Sigmoid colon (tissue), 7 donors: ENCODE data around the gene GUCA1C. TPM values are rescaled to one million over a fixed set of nuclear protein-coding genes. Genes with fewer than 3 reads are reported as not detected.

Experiments
- DNase-seq: peaks from one replicate; pipeline ENCODE4 v3.0.0-alpha.2; 2019
- H3K27ac ChIP-seq, 4 donors: fragments of 200-600 bp; sonication (generic); one replicate each; pipeline ENCODE4 v1.5.1; 2016 to 2019; ENCODE audit warnings: mild to moderate bottlenecking in 1 of 4
- H3K27me3 ChIP-seq, 3 donors: fragments of 200-600 bp; sonication (generic); one replicate each; pipeline ENCODE4 v1.5.1; 2019; ENCODE audit warnings: mild to moderate bottlenecking in 1 of 3
- H3K36me3 ChIP-seq, 4 donors: fragments of 200-600 bp; sonication (generic); one replicate each; pipeline ENCODE4 v1.5.1; 2016 to 2019
- H3K4me1 ChIP-seq, 4 donors: fragments of 200-600 bp; sonication (generic); one replicate each; pipeline ENCODE4 v1.5.1; 2017 to 2019
- H3K4me3 ChIP-seq, 4 donors: fragments of 200-600 bp; sonication (generic); one replicate each; pipeline ENCODE4 v1.5.1; 2017 to 2019; ENCODE audit warnings: mild to moderate bottlenecking in 2 of 4, moderate library complexity in 1 of 4
- H3K9me3 ChIP-seq, 4 donors: fragments of 200-600 bp in 3 of 4; sonication (generic) in 3 of 4; one replicate each; pipeline versions ENCODE4 v1.5.1 to v1.6.1; 2013 to 2019
- EP300 ChIP-seq, 4 donors: sonication (generic); formaldehyde crosslinking; IDR thresholded peaks; one replicate each; pipeline ENCODE4 v1.6.1; 2017; ENCODE audit warnings: antibody characterized with exemption in 4 of 4
- POLR2A ChIP-seq, 2 donors: fragments of 450-650 bp; IDR thresholded peaks; one replicate each; pipeline ENCODE4 v1.6.1; 2016; ENCODE audit warnings: antibody characterized with exemption in 2 of 2, mild to moderate bottlenecking in 2 of 2, moderate library complexity in 2 of 2
- POLR2AphosphoS5 ChIP-seq, 4 donors: sonication (generic); formaldehyde crosslinking; IDR thresholded peaks; one replicate each; pipeline ENCODE4 v1.6.1; 2017; ENCODE audit warnings: antibody characterized with exemption in 4 of 4
- WGBS, 2 donors: extraction: QIAGEN DNeasy Blood & Tissue Kit; methylation state at CpG; one replicate each; pipeline ENCODE4 v1.1.7; 2013; 5-methylcytosine and 5-hydroxymethylcytosine counted together
- intact Hi-C: fragments of 100-400 bp; cut with DNase I; formaldehyde crosslinking; loops from one replicate; pipeline ENCODE4 v1.15.1; 2023
- polyA plus RNA-seq, 3 donors: library from polyadenylated mRNA; stranded (reverse); fragments of 200-250 nt; gene quantifications; one replicate each; pipeline ENCODE4 v1.2.3, GENCODE V29; 2013
- total RNA-seq, 4 donors: library from RNA; depleted of rRNA; stranded (reverse); fragments of >200 nt; gene quantifications; one replicate each; pipeline ENCODE4 v1.1.0, GENCODE V29; 2016
- TF ChIP-seq, protein P1 (sequence below), 4 experiments: fragments of 450-650 bp in 3 of 4; fragments of 200-600 bp in 1 of 4; IDR thresholded peaks; one replicate each; pipeline ENCODE4 v1.5.1; 2016 to 2019; ENCODE audit warnings: antibody characterized with exemption in 4 of 4, mild to moderate bottlenecking in 3 of 4, moderate library complexity in 2 of 4
- donor health status: healthy with polysubstance abuse.
- donor health status: Bipolar disorder and iron deficiency.
- donor health status: healthy.

Gene GUCA1C
- total and polyA plus RNA-seq, 7 donors, result not detected

DNA sequence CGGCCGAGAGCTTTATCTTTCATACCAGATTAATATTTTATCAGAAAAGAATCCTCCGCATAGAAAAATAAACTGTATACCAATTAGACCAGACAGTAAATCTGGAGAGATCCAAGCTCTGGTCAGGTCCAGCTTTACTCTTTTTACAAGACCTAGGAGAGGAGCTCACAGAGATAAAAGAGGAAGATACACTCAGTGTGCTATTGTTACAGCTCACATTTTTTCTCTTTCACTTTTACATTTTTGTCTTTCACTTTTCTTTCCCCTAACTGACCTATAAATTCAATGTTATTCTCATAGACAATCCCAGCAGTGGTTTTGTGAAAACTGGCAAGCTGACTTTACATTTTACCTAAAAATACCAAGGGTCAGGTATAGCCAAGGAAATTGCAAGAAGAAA, 55.8 kb downstream of the GUCA1C start:
- H3K27me3 ChIP-seq, result no peaks in the 10 kb centered on the region

DNA sequence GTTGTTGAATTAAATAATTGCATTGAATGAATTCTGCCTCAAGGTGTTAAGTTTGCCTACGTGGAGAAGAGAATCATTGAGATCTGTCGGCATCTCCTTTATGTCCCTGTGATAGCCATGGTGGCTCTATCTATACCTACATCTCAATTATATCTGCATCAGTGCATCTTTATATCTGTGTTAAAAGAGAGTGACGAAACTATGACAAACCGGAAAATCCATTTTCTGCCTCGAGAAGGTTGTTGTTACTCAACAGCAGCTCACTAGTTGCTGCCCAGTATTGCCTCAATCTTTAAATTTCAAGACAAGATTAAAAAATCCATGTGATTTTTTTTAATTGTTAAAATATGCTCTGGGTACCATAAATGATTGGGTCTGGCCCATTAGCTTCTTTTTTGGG, 58.7 kb downstream of the GUCA1C start:
- no peaks in the 10 kb centered on the region for H3K36me3 ChIP-seq
- intact Hi-C loops, result no loop called here

More for the DNA sequence above, 55.8 kb downstream of the GUCA1C start:
- Histone ChIP-seq H3K4me3 (no peak overlapping the region), H3K4me1 (no peaks in the 10 kb centered on the region), H3K9me3 (no peaks in the 10 kb centered on the region), H3K36me3 (no peaks in the 10 kb centered on the region), H3K27ac (no peak overlapping the region)
- no peak for TF ChIP-seq POLR2A (IDR thresholded peaks at IDR 0.05)
- no peak for TF ChIP-seq EP300 (IDR thresholded peaks at IDR 0.05)
- TF ChIP-seq, protein P1, sequence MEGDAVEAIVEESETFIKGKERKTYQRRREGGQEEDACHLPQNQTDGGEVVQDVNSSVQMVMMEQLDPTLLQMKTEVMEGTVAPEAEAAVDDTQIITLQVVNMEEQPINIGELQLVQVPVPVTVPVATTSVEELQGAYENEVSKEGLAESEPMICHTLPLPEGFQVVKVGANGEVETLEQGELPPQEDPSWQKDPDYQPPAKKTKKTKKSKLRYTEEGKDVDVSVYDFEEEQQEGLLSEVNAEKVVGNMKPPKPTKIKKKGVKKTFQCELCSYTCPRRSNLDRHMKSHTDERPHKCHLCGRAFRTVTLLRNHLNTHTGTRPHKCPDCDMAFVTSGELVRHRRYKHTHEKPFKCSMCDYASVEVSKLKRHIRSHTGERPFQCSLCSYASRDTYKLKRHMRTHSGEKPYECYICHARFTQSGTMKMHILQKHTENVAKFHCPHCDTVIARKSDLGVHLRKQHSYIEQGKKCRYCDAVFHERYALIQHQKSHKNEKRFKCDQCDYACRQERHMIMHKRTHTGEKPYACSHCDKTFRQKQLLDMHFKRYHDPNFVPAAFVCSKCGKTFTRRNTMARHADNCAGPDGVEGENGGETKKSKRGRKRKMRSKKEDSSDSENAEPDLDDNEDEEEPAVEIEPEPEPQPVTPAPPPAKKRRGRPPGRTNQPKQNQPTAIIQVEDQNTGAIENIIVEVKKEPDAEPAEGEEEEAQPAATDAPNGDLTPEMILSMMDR (IDR thresholded peaks at IDR 0.05), result no peak
- TF ChIP-seq POLR2AphosphoS5 (IDR thresholded peaks at IDR 0.05), result no peak
- intact Hi-C loops, result no loop called here
- no peak for DNase-seq
- WGBS, 2 donors, result 54 to 88% methylated on average over 3 of the region's 3 CpGs

DNA sequence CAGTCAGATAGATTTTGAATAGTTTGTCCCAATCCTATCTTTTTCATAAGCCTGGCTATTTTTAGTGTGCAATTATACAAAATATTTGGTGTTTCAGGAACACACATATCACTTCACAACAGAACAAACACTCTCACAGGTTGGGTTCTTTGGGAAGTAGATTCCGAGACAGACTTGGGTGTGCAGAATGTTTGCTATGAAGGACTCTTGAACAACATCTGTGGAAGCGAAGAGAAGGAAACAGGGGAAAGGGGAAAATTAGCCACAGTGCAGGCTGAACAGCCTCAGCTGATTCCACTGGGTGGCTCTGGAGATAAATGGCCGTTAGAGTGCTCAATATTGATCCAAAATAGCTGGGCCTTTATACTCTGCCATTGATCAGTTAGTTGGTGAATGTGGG, 61.8 kb downstream of the GUCA1C start:
- Histone ChIP-seq H3K4me1 (no peaks in the 10 kb centered on the region), H3K36me3 (no peaks in the 10 kb centered on the region), H3K4me3 (no peak overlapping the region), H3K9me3 (no peaks in the 10 kb centered on the region), H3K27me3 (no peaks in the 10 kb centered on the region), H3K27ac (no peak overlapping the region)
- DNase-seq, result no peak
- 84 to 85% methylated on average over 3 of the region's 3 CpGs for WGBS, 2 donors
- no peak for TF ChIP-seq EP300 (IDR thresholded peaks at IDR 0.05)
- TF ChIP-seq POLR2AphosphoS5 (IDR thresholded peaks at IDR 0.05), result no peak
- no peak for TF ChIP-seq POLR2A (IDR thresholded peaks at IDR 0.05)
- TF ChIP-seq, protein P1 (IDR thresholded peaks at IDR 0.05), result no peak
- intact Hi-C loops, result no loop called here

More for the DNA sequence above, 58.7 kb downstream of the GUCA1C start:
- no peak overlapping the region for H3K27ac ChIP-seq
- no peak for DNase-seq
- WGBS, 2 donors, result 89 to 93% methylated on average over 5 of the region's 5 CpGs
- no peaks in the 10 kb centered on the region for H3K9me3 ChIP-seq
- H3K4me3 ChIP-seq, result no peak overlapping the region
- no peaks in the 10 kb centered on the region for H3K27me3 ChIP-seq
- no peak for TF ChIP-seq POLR2A (IDR thresholded peaks at IDR 0.05)
- no peak for TF ChIP-seq EP300 (IDR thresholded peaks at IDR 0.05)
- no peak for TF ChIP-seq POLR2AphosphoS5 (IDR thresholded peaks at IDR 0.05)
- TF ChIP-seq, protein P1 (IDR thresholded peaks at IDR 0.05), result no peak
- no peaks in the 10 kb centered on the region for H3K4me1 ChIP-seq

DNA sequence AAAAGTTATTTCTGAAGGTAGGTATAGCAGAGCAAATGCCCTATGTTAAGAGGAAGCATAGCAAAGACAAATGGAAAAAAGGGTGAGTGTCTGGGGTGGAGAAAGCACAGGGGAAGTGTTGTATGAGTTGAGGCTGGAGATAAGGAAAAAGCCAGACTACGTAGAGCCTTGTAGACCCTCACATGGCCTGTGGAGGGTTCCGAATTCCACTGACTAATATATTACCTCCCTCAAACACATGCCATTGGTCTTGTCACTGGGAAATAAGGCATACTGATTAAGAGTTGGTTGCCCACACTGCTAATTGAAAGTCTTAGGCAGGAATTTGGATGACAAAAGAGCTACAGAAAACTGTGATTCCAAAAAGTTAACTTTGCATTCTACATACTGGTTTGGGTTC, 65.9 kb downstream of the GUCA1C start:
- no peak overlapping the region for H3K27ac ChIP-seq
- no peak overlapping the region for H3K4me3 ChIP-seq
- H3K4me1 ChIP-seq, result no peaks in the 10 kb centered on the region
- 83 to 90% methylated on average over 2 of the region's 2 CpGs for WGBS, 2 donors
- intact Hi-C loops, result no loop called here
- TF ChIP-seq POLR2A (IDR thresholded peaks at IDR 0.05), result no peak
- TF ChIP-seq, protein P1 (IDR thresholded peaks at IDR 0.05), result no peak
- no peak for TF ChIP-seq EP300 (IDR thresholded peaks at IDR 0.05)
- no peak for TF ChIP-seq POLR2AphosphoS5 (IDR thresholded peaks at IDR 0.05)
- no peaks in the 10 kb centered on the region for H3K9me3 ChIP-seq
- H3K27me3 ChIP-seq, result no peaks in the 10 kb centered on the region
- no peaks in the 10 kb centered on the region for H3K36me3 ChIP-seq
- DNase-seq, result no peak

DNA sequence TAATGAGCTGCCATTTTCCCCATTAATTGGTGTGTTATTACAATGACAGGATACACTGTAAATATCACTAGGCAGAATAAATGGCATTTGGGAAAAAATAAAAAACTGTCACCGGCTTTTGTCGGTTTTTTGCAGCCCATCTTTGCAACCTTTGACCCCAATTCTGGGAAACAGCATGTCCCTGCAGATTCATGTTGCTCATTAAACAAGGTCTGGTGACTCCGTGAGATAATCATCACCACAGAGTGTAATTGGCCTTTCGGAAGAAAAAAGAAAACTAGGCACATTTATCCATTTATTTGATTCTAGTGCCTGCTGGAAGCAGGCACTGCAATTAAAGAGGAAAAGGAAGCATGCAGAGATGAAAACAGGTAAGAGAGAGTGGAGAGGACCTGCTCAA, 66.6 kb downstream of the GUCA1C start:
- intact Hi-C loops, result no loop called here
- WGBS, 2 donors, result 25 to 66% methylated on average over 4 of the region's 4 CpGs

More for the DNA sequence above, 66.6 kb downstream of the GUCA1C start:
- H3K4me3 ChIP-seq, result no peak overlapping the region
- no peaks in the 10 kb centered on the region for H3K9me3 ChIP-seq
- H3K36me3 ChIP-seq, result no peaks in the 10 kb centered on the region
- H3K4me1 ChIP-seq, result no peaks in the 10 kb centered on the region
- TF ChIP-seq EP300 (IDR thresholded peaks at IDR 0.05) (no peak), POLR2AphosphoS5 (IDR thresholded peaks at IDR 0.05) (no peak), POLR2A (IDR thresholded peaks at IDR 0.05) (no peak)
- TF ChIP-seq, protein P1 (IDR thresholded peaks at IDR 0.05), result no peak
- H3K27me3 ChIP-seq, result no peaks in the 10 kb centered on the region
- H3K27ac ChIP-seq, result no peak overlapping the region
- no peak for DNase-seq
